Activated CD8-positive, alpha-beta memory T cell treated with anti-CD3 and anti-CD28 coated beads for 1 hour (primary cell): Measurements from ENCODE around the gene KCNB1.
"Not testable (repeated sequence)": the region's sequence is repeated elsewhere in the genome, so short reads cannot be mapped to it uniquely, and the experiment has no call there.

Experiments
- DNase-seq, 2 donors: peaks; one replicate each; pipeline ENCODE4 v3.0.0-alpha.2; 2020; ENCODE audit warnings: low read depth in 1 of 2; ENCODE audit errors: extremely low read depth in 1 of 2

The KCNB1 gene

DNA sequence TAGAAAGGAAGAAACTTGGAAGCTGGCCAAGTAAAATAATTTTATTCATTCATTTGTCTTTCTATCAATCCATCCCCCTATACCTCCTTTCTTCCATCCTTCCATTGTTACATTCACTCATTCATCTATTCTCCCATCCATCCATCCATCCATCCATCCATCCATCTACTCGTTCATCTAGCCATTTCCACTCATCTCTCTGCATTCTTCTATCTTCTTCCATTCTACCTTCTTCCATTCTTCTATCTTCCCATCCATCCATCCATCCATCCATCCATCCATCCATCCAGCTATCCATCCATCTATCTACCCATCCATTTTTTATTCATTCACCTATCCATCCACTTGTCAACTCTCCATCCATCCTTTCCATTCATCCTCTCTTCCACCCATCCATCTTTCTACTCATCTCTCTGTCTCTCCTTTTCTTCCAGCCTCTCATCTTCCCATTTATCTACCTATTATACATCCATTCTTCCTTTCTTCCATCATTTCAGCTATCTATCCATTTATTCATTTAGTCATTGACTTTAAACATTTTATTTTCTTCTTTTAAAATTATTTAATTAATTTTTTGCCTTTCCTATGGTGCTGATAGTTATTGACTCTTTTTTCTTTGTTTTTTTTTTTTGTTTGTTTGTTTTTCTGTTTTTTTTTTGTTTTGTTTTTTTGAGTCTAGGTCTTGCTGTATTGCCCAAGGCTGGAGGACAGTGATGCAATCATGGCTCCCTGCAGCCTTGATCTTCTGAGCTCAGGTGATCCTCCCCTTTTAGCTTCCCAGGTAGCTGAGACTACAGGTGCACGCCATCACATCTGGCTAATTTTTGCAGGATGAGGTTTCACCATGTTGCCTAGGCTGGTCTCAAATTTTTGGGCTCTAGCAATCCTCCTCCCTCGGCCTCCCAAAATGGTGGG is 151.5 kb downstream of the KCNB1 start:
- DNase-seq = no peak

DNA sequence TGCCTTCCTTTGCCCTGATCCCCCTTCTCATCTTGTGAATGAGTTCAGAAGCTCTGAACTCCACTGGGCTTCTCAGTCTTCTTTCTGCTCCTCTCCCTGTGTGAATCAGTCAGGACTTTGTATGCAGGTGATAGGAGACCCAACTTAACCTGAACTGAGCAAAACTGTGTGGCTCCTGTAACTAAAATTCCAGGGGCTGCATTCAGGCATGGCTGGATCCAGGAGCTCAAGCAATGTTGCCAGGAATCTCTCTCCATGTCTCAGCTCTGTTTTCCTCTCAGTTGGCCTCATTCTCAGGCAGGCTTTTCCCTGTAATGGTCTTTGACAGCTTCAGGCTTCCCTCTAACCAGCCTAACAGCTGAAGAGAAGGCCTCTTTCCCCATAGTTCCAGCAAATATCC is 153.7 kb downstream of the KCNB1 start:
- DNase-seq = no peak

GRCh38 chr20:49326026-49326425 is 156.4 kb downstream of the KCNB1 start:
- DNase-seq = no peak

GRCh38 chr20:49324306-49324705 is 158.2 kb downstream of the KCNB1 start:
- DNase-seq = no peak

GRCh38 chr20:49323622-49324238 is 158.7 kb downstream of the KCNB1 start:
- no peak for DNase-seq

DNA sequence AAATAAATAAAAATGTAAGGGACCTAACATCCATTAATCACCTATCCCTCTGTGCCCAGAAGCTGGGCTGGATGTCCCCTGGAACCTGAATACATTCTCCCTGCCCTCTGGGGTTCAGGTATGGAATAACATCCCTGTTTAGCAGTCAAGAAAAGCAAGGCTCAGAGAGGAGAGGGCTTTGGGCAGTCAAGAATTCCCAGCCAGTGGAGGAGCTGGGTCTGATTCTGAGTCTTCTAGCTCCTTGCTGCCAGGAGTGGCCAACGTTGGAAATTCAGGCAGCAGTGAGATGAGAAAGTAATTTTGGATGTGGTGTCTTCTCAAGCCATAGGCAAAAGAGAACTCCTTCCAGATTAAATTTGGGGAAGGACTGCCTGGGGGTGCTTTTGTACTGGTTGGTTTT is 162.0 kb downstream of the KCNB1 start:
- no peak for DNase-seq

- no peak for DNase-seq
Measured at GRCh38 chr20:49319208-49319809, 163.2 kb downstream of the KCNB1 start.

DNA sequence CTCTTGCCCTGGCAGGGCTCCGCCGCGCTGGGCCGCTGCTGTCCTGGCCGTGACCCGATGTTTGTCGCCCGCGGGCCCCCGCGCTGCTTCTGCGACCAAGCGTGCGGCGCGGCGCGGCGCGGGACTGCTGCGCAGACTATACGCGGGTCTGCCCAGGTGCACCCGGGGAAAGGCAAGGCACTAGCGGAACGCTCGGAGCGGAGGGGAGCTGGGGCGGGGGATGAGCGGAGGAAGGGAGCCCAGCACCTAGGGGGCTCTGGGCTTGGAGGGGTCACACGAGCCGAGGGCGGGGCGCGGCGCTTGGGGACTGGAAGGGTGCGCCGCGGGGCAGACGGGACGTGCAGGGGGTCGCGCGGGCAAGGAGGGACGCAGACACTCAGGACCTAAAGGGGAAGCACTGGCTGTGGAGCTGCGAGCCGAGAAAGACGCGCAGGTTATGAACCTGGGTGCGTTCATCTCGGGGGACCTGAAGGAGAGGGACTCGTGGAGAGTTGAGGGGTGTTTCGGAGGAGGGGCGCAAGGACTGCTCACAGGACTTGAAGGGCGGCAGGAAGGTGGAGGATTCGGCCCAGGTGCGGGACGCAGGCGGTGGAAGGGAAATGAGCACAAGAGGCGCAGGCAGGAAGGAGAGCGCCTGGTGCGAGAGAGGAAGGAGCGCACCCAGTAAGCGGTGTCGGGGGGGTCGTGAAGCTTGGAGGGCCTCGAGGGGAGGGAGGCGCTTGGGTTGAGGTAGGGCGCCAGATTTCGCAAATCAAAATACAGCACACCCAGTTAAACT is 163.8 kb downstream of the KCNB1 start:
- DNase-seq = no peak

DNA sequence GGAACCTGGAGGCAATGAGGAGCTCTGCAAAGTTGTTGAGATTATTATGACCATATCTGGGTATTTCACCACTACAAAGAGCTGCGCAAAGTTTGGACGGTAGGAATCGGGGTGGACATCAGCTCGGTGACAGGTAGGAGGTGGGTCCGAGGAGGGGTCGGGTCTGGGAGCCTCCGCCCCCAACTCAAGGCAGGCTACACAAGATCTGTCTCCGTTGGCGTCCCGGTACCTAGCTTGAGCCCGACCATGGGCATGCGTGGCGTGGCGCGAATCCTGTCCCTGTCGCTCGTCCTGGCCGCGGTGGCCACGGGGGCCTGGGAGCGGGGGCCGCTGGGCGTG is 164.4 kb downstream of the KCNB1 start:
- no peak for DNase-seq

- no peak for DNase-seq
Measured at GRCh38 chr20:49316704-49317103, 165.8 kb downstream of the KCNB1 start.

DNA sequence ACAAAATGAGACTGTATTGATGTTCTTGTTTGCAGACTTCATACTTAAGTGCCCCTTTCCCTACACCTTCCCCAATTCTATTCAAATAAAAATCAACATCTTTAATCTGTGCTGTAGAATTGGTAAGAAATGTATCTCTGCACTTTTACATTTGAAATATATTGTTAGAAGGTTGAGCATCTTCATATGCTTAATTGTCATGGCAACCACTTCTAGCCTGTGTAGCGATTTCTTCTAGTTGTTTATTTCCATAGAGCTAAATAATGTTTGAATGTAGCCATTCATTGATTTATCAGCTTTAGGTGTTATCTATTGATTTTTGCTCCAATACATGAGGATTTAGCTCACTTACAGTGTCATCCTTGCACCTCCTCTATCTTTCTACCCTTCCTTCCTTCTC is 166.9 kb downstream of the KCNB1 start:
- no peak for DNase-seq

- DNase-seq = not testable (repeated sequence)
Measured at GRCh38 chr20:49314052-49314451, 168.4 kb downstream of the KCNB1 start.
